Heart right ventricle (tissue), 16 donors: ENCODE results near the gene EXT2. TPM values are rescaled to one million over a fixed set of nuclear protein-coding genes. Genes with fewer than 3 reads are reported as not detected.

Source experiments
- ATAC-seq, 8 donors: fragments of 200-7000 bp; cut with Tn5 transposase; one replicate each; pipeline ENCODE4 v1.9.1; 2020; ENCODE audit warnings: mild to moderate bottlenecking in 8 of 8, moderate library complexity in 8 of 8, moderate number of reproducible peaks in 1 of 8
- DNase-seq, 2 donors: peaks; one replicate each; pipeline ENCODE4 v3.0.0-alpha.2; 2020
- H3K27ac ChIP-seq, 10 donors: fragments of 200-600 bp; sonication (generic) in 2 of 10; one replicate each; pipeline versions ENCODE4 v1.5.0 to v1.8.0; 2020 to 2022; ENCODE audit warnings: mild to moderate bottlenecking in 3 of 10
- H3K27me3 ChIP-seq, 7 donors: fragments of 200-600 bp; one replicate each; pipeline ENCODE4 v1.8.0; 2021 to 2022; ENCODE audit warnings: mild to moderate bottlenecking in 2 of 7
- H3K36me3 ChIP-seq, 9 donors: fragments of 200-600 bp; sonication (generic) in 1 of 9; one replicate each; pipeline versions ENCODE4 v1.5.0 to v1.8.0; 2020 to 2022; ENCODE audit warnings: mild to moderate bottlenecking in 2 of 9
- H3K4me1 ChIP-seq, 9 donors: fragments of 200-600 bp; sonication (generic) in 1 of 9; one replicate each; pipeline versions ENCODE4 v1.5.0 to v1.8.0; 2020 to 2022; ENCODE audit warnings: mild to moderate bottlenecking in 4 of 9
- H3K4me3 ChIP-seq, 10 donors: fragments of 200-600 bp; sonication (generic) in 2 of 10; one replicate each; pipeline versions ENCODE4 v1.5.0 to v1.8.0; 2020 to 2022; ENCODE audit warnings: mild to moderate bottlenecking in 7 of 10, moderate library complexity in 2 of 10
- H3K9me3 ChIP-seq, 11 donors: fragments of 200-600 bp in 10 of 11; sonication (generic) in 2 of 11; one replicate each; pipeline versions ENCODE4 v1.5.0 to v1.8.0; 2013 to 2022; ENCODE audit warnings: mild to moderate bottlenecking in 2 of 11, control low read depth in 1 of 11, moderate library complexity in 1 of 11
- WGBS, 2 donors: extraction: QIAGEN DNeasy Blood & Tissue Kit; methylation state at CpG; one replicate each; pipeline ENCODE4 v1.1.7; 2013; ENCODE audit warnings: inconsistent platforms in 1 of 2; 5-methylcytosine and 5-hydroxymethylcytosine counted together
- intact Hi-C, 10 donors: fragments of 100-400 bp; cut with DNase I; formaldehyde crosslinking; loops; one replicate each; pipeline versions ENCODE4 v1.11.1 to v1.14.2; 2022
- polyA plus RNA-seq, 2 donors: library from polyadenylated mRNA; stranded (reverse); fragments of 200-250 nt; gene quantifications; one replicate each; pipeline ENCODE4 v1.2.3, GENCODE V29; 2013
- total RNA-seq, 10 donors: library from RNA; stranded (reverse); fragmentation: NEBNext Ultra II Directional in 3 of 10; extraction: Animal tissue kit (Norgen Biotek cat#: 25700) in 3 of 10; gene quantifications; one replicate each; pipeline versions ENCODE4 v1.2.1 to v1.2.4, GENCODE V29; 2021 to 2023
- TF ChIP-seq, protein P1 (sequence below), 9 donors: fragments of 200-600 bp; sonication (generic) in 2 of 9; IDR thresholded peaks; one replicate each; pipeline versions ENCODE4 v1.5.0 to v1.8.0; 2021 to 2022; ENCODE audit warnings: antibody characterized with exemption in 9 of 9, mild to moderate bottlenecking in 5 of 9, moderate library complexity in 1 of 9
- donor health status: Arrhythmogenic right ventricular cardiomyopathy.
- donor health status: ischemic (EF 13 %, LVEDD 7.1; RV severe dilation, severe dysfunction).
- donor health status: healthy with polysubstance abuse.
- donor health status: DM: no; HTN: yes; CAD: no.
- donor health status: DM: no; HTN: no; CAD: no.
- donor health status: ischemic (EF 25% LVEDD 6.9; RV normal size, moderate dysfunction).
- donor health status: ischemic (EF 25% LVEDD 5.7; RV mildly dilated, moderate dysfunction).
- donor health status: healthy.
- donor health status: DM: yes; HTN: yes; CAD: no.
- donor health status: Ischemic cardiomyopathy.
- donor health status: ischemic (EF 35%, LVEDD 5.7; RV mildly dilated, moderate dysfunction).
- donor health status: nonischemic (EF 11% LVEDD 7.7; RV severe dilation, severe dysfunction).
- donor health status: DM: yes; HTN: yes; CAD: no.
- donor health status: PGD.
- donor health status: ischemic (EF 29% LVEDD 5.4; RV normal size, mild dysfunction).
- donor health status: nonischemic (EF 23%, LVEDD 6.1; RV moderate dilation, normal function).

EXT2 gene
- total and polyA plus RNA-seq, 12 donors = 18.7 to 35.1 (median 28.2) TPM

DNA sequence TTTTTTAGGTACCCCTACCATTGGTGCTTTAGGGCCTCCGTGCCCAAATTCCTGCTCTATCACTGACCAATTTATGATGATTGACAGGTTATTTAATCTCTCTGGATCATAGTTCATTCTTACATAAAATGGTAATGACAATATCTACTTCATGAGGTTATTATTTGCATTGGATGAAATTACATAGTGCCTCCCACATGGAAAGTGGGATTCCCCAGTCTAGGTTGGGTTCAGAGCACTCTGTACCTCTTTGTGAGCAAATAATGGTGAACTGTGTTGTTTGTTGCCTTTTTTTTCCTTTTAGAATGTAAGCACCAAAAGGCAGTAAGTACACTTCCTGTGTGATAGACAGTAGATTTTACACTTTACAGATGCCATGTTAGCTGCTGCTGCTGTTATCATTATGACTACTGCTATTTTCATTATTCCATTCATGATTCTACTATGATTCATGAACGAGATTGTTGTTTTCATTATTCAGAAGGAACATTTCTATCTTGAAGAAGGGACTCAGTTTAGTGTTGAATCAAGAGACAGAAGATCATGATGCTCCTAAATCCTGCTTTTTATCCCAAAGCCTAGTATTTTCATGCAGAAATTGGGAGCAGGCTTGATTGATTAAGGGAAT is 113.6 kb downstream of the EXT2 start:
- peaks cover 0 to 13% (median 0%) of the 10 kb centered on the region in 11 donors for H3K9me3 ChIP-seq
- DNase-seq (no peak), ATAC-seq (no peak)
- no peaks in the 10 kb centered on the region for H3K27me3 ChIP-seq
- intact Hi-C loops = no loop called here
- no peak overlapping the region for H3K4me3 ChIP-seq
- H3K27ac ChIP-seq = no peak overlapping the region
- WGBS, 2 donors = 76 to 90% methylated on average over 2 of the region's 2 CpGs
- TF ChIP-seq, protein P1, sequence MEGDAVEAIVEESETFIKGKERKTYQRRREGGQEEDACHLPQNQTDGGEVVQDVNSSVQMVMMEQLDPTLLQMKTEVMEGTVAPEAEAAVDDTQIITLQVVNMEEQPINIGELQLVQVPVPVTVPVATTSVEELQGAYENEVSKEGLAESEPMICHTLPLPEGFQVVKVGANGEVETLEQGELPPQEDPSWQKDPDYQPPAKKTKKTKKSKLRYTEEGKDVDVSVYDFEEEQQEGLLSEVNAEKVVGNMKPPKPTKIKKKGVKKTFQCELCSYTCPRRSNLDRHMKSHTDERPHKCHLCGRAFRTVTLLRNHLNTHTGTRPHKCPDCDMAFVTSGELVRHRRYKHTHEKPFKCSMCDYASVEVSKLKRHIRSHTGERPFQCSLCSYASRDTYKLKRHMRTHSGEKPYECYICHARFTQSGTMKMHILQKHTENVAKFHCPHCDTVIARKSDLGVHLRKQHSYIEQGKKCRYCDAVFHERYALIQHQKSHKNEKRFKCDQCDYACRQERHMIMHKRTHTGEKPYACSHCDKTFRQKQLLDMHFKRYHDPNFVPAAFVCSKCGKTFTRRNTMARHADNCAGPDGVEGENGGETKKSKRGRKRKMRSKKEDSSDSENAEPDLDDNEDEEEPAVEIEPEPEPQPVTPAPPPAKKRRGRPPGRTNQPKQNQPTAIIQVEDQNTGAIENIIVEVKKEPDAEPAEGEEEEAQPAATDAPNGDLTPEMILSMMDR (IDR thresholded peaks at IDR 0.05) = no peak
- peaks cover 0 to 59% (median 8%) of the 10 kb centered on the region in 9 donors for H3K36me3 ChIP-seq
- H3K4me1 ChIP-seq = peaks cover 0 to 11% (median 3%) of the 10 kb centered on the region in 9 donors

DNA sequence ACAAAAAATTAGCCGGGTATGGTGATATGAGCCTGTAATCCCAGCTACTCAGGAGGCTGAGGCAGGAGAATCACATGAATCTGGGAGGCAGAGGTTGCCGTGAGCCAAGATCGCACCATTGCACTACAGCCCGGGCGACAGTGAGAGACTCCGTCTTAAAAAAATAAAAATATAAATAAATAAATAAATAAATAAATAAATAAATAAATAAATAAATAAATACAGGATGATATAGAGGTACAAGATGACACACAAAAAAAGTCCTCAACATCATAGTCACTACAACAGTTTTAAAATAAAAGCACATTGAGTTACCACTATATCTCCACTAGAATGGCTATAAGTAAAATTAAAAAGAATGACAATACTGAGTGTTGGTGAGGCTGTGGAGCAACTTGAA is 116.7 kb downstream of the EXT2 start:
- Histone ChIP-seq H3K9me3 (peaks cover 0 to 13% (median 0%) of the 10 kb centered on the region in 11 donors), H3K4me1 (no peaks in the 10 kb centered on the region), H3K27ac (no peak overlapping the region), H3K27me3 (no peaks in the 10 kb centered on the region), H3K36me3 (peaks cover 0 to 45% (median 4%) of the 10 kb centered on the region in 9 donors), H3K4me3 (no peak overlapping the region)
- ATAC-seq = no peak
- no peak for DNase-seq
- WGBS, 2 donors = 98 to 99% methylated on average over 6 of the region's 6 CpGs
- intact Hi-C loops = no loop called here
- TF ChIP-seq, protein P1 (IDR thresholded peaks at IDR 0.05) = no peak

DNA sequence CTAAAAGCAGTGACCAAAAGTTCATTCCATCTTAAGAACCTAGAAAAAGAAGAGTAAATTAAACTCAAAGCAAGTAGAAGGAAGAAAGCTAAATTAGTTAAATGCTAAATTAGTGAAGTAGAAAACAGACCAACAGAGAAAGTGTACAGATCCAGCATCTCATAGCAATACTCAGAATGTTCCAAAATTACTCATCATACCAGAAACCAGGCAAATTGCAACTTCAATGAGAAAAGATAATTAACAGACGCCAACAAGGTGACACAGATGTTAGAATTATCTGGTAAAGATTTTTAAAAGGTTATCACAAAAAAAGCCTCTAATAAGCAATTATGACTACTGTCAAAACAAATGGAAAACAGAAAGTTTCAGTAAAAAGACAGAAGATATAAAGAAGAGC is 117.7 kb downstream of the EXT2 start:
- Histone ChIP-seq H3K27ac (no peak overlapping the region), H3K4me1 (no peaks in the 10 kb centered on the region), H3K27me3 (no peaks in the 10 kb centered on the region), H3K36me3 (peaks cover 0 to 35% (median 0%) of the 10 kb centered on the region in 9 donors), H3K9me3 (peaks cover 0 to 13% (median 0%) of the 10 kb centered on the region in 11 donors), H3K4me3 (no peak overlapping the region)
- ATAC-seq = no peak
- 90 to 94% methylated on average over 1 of the region's 1 CpG for WGBS, 2 donors
- intact Hi-C loops = no loop called here
- no peak for DNase-seq
- TF ChIP-seq, protein P1 (IDR thresholded peaks at IDR 0.05) = no peak

DNA sequence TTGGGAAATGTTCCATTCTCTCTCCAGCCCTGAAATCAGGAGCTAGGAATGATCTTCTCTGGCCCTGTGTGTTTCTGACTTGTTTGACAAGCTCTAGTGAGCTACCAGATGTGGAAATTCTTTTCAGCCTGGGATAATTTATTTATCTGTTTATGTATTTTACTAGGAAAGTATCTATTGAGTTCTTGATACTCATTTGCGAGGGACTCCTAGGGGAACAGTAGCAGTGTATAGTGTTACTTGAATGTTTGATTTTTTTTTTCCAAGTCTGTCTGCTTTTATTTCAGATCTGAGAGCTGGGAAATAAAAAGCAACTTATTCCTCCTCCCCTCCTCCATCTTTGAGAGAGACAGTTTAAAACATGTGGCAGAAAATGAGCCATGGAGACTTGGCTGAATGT is 122.0 kb downstream of the EXT2 start:
- Histone ChIP-seq H3K27ac (peak overlapping the region in 1 of 10 donors; percentile 9), H3K27me3 (no peaks in the 10 kb centered on the region), H3K4me1 (peaks cover 0 to 15% (median 4%) of the 10 kb centered on the region in 9 donors), H3K4me3 (no peak overlapping the region), H3K9me3 (peaks cover 0 to 7% (median 0%) of the 10 kb centered on the region in 11 donors), H3K36me3 (peaks cover 0 to 5% (median 0%) of the 10 kb centered on the region in 9 donors)
- TF ChIP-seq, protein P1 (IDR thresholded peaks at IDR 0.05) = no peak
- intact Hi-C loops = no loop called here
- ATAC-seq (peak in 1 of 8 donors; percentile 52), DNase-seq (no peak)
- 75 to 76% methylated on average over 1 of the region's 1 CpG for WGBS, 2 donors
